Fibroblast of skin of abdomen (primary cell): ENCODE measurements around the gene ZNF618.

Source experiments
- DNase-seq: peaks from one replicate; pipeline ENCODE4 v3.0.0-alpha.2; 2013

ZNF618 gene

DNA sequence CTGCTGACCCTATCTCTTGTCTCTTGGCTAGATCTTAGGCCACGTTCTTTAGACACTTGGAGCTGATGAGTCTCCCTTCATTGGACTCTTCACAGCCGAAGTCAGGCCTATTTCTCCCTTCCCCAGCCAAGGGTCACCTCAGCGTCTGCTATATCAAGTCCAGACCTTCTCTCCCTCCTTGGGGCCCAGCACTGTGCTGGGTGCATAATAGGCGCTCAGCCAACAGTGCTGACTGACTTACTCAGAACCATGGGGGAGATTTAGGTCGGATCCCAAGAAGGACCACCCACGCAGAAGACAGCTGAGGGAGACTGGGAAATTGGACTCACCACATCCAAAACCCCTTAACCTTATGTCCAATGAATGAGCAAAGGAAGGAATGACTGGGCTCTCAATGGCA is 207.6 kb downstream of the ZNF618 start:
- no peak for DNase-seq

DNA sequence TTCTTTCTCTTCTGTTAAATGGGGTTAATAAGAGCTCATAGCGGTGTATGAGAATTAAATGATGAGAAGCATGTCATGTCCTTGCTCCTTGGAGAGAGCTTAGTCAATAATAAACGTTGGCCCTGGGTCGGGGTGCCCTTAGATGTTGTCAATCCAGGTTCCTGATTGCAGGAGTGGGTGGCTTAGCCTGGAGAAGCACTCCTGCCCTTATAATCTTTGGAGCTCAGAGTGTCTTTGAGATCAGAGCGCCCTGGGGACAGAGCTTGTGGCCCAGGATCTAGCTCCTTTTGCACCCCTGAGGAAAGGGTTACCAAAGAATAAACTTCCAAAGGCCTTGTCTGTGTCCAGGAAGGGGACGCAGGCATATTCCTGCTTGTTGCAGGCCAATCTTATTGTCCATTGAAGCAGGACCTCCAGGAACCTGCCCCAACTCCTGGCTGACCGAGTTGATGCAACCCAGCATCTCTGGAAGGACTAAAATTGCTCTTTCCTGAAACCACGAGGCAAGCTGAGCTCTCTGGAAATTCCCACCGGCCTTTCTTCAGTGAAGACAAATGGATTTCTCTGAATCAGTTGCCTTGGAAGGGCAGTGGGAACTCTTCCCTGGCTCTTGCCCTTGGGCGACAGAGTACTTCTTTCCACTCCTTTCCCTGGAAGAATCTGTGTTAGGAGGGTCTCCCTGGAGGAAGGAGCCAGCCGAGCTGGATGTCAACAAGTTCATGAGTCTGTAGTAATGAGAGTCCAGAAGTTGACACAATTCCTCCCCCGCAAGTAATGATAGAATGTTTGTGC is 208.4 kb downstream of the ZNF618 start:
- no peak for DNase-seq

DNA sequence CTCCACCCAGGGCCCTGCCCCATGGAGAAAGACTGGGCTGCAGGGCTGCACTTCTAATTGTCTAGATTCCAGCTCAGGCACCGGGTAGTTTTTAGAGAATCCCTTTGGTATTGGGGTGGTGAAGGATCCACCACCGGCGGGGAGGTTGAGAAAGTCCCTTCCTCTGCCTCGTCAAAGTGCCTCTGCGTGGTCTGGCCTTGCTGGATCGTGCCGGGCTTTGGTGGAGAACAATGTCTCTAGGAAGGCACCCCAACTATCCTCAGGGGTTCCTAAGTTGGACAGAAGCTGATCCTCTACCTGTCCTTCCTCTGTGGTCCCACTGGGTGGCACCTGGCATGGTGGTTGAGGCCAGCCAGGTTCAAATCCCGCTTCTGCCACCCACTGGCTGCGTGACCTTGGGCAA is 209.3 kb downstream of the ZNF618 start:
- no peak for DNase-seq

DNA sequence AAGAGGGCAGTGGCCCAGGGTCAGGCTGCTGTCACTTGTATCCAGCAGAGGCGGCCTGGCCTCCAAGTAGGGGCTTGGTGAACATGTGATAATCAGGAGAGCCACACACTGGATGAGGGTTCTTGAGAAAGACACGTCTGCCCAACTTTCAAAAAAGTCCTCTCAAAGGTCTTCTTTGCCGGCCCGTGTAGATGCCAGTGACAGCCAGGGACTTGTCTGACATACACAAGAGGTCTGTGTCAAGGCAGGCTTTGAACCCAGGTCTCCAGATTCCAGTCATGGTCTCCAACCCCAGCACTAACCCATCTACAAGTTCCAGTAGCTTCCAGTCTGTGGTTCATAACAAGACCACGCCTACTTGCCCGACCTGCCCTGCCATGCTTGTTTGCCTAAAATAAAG is 209.9 kb downstream of the ZNF618 start:
- no peak for DNase-seq

DNA sequence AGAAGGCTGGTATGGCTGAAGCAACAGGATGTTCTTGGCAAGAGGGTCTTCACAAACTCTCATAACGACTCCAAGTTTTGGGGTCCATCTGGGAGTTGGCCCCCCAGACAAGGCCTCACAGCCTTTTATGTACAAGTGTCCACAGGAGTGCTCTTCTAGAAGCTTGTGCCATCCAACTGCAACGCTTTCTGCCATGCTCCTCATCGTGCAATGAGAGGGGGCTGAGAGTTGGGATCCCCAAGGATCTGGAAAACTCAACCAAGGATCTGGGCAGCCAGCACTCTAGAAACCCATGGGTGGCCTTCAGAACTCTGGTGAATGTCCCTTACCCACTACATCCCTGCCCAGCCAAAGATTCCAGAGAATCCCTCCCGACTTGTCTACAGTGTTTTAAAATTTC is 210.5 kb downstream of the ZNF618 start:
- no peak for DNase-seq

DNA sequence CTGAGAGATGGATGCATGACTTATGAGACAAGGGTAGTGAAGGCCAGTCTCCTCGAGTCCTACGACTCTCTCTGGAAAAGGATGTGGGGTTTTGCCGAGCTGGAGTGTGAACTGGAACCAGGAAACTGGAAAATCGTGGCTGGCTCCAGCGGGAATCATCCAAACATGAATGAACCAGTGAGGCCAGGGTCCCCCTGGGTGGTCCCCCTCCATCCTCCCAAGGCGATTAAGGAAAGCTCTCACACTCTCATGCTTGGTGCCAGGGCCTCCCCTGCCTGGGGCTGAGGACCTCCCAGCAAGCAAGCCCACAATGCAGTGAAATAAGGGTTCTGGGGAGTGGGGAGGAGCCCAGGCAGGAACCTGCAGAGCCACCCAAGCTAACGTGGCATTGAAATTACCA is 211.6 kb downstream of the ZNF618 start:
- no peak for DNase-seq

DNA sequence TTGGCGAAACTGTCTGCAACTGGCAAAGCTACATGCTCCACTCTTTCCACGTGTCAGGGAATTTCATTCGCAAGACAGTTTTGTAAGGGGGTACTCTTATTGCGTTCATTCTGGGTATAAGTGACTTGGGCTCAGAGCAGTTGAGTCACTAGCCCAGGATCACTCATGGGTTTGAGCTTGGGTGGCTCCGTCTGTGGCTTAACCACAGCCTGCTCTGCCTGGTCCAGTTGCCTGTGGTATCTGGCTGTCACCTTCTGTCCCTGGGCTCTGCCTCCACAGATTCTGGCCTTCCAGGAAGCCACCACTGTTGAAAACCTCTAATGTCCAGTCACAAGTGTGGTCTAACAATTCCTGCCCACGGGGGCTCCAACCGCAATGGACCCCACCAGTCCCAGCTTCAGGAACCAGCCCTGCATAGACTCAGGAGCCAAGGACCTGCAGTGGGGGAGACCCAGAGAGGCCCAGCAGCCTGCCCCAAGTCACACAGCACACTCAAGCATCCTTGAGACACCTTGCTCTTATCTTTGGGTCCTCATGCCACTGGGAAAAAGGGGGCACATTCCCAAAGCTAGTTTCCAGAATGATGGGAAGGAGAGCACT is 212.6 kb downstream of the ZNF618 start:
- DNase-seq: no peak

DNA sequence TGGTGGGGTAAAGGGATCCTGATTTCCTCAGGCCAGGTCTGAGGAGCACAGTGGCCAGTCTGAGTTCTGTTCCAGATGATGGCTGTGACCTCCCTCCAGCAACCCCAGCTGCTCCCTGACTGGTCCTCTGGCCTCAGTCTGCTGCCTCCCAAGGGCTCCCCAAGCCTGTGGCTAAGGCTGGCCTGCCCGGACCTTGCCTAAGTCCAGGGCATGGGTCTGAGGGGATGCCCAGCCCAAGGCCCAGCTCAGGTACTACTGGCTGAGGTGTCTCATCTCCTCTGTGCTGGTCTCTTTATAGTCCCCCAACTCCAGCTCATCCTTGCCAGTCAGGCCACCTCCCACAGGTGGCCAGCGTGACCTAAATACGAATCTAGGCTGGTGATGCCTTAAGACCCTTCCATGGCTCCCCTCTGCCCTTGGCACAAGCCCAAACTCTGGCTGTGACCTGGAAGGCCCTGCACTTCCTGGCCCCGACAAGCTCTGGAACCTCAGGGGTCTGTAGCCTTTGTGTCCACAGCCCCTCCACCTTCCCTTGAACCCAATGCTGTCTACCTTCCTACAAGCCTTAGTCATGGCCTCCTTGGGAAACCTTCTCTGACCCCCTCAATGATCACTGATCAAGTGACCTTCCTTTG is 213.2 kb downstream of the ZNF618 start:
- DNase-seq: no peak

DNA sequence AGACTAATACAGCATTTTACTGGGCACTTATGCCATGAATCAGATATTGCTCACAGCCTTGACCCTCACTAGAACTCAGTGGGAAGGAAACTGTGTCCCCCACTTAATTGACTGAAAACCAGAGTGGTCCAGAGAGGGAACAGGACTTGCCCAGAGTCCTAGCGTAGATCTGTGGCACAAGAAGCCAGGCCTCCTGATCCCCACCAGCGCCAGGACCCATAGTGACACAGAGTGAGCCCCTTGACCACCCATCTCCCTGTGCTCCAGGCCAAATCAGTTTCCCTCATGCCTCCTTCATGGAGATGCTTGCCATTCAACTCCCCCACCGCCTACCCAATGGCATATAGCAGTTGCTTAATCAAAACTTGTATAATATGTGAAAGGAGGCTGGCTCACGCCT is 214.7 kb downstream of the ZNF618 start:
- no peak for DNase-seq

DNA sequence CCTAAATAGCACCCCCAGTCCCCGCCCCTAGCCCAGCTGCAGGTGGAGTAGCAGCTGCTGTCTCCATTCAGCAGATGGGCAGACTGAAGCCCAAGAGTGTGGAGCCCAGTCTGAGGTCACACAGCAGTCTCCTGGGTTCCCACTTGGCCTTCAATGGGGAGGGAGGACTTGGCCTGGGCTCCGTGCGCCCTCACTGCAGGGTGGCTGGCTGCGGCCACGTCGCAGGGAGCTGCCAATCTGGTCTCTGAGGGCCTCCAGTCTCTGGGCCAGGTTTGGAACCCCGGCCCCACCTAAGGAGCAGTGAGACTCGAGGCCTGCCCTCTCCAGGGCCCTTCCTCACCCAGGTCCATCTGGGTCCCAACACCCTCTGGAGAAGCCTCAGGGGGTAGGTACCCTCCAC is 215.6 kb downstream of the ZNF618 start:
- no peak for DNase-seq

DNA sequence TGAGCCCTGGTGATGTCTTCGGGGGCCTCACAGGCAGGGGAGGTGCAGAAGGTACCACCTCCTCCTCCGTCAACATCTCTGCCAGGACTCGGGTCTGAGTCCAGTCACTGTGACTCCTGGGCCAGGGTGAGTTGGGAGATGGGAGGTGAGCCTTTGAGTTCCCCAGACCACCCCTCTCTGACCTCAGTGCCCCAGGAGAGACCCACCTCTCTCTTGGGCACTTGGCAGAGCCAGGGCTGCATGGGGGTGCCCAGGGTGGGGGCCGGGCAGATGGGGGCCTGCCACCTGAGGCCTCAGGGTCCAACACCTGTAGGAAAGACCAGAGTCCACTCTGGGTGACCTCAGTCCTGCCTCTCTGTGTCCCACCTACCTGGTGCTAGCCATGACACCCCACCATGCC is 216.2 kb downstream of the ZNF618 start:
- DNase-seq: no peak

DNA sequence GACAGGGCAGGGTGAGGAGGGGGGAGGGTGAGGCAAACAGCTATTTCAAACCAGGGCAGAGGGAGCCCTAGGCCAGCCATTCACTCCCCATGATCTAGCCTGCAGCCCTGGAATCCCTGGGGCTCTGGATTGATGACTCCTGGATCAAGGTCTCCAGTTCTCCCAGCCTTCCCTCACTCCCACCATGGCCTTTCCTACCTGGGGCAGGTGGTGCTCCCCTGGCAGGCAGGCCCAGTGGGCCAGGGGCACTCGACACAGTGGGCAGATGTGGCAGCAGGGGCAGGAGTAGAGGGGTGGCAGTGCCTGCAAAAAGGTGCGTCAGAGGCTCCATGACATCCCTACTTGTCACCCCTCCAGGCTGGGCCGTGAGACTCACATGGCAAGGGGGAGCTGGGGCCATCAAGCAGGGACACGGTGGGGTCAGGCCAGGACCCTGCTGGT is 216.9 kb downstream of the ZNF618 start:
- no peak for DNase-seq

DNA sequence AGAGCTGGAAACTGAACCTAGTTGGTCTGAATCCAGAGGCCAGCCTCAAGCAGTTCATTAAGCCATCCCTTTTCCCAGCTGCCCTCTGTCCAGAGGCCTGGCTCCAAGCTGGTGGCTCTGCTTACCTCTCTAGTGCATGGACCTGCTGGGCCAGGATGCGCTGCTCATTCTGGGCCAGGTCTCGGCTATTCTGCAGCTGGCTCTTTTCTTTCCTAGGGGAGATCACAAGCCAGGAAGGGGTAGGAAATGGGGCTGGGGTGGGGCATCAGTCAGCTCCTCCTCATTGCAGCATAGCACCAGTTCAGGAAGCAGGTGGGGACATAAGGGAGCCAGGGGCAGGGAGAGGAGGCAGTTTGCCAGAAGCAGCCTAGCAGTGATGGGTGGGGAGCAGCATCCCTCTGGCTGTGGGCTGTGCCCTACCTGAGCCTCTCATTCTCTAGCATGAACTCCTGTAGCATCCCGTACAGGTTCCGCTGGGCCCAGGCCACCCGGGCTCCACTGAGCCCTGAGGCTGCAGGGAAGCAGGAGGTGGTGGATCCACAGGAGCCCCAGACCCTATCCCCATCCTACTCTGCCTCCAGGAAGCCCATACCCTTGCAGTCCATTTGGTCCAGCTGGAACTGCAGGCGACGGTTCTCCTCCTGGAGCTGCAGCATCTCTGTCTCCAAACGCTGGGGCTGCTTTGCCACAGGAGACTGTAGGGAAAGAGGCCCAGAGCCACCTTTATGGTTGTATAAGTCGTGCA is 217.8 kb downstream of the ZNF618 start:
- DNase-seq: no peak

DNA sequence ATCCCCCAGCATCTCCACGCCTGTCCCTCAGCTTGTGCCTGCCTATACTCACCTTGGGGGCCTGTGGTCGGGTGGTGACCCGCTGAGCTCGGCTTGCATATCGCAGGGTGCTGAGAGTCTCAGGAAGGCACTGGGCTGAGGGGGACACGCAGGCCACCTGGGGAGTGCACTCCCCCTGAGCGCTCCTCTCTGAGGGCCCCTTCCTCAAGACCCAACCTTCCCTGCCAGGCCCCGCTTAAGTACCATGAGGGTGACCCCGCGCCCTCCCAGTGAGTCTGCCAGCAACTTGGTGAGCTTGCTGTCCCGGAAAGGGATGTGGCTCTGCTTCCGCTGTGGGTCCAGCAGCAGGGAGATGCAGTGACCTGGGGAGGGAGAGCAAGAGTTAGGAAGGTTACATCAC is 218.9 kb downstream of the ZNF618 start:
- no peak for DNase-seq

DNA sequence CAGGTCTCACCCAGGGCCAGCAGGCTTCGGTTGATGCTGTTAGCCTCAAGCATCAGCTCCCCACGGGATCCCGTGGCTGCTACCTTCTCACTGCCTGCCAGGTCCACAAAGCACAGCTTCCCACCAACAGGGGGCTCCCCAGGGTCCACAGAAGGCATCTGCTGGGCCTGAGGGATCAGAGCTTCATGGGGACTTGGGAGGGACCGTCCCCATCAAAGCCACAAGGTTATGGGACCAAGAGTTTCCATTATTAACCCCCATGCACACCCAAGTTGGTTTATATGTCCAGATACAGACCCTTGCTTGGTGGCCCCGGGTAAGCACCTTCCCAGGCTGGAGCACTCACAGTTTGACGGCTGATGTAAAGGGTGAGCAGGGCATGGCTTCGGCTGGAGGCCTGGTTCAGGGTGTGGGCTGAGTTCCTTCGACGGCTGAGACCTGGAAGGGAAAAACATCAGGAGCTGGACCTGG is 220.0 kb downstream of the ZNF618 start:
- no peak for DNase-seq

DNA sequence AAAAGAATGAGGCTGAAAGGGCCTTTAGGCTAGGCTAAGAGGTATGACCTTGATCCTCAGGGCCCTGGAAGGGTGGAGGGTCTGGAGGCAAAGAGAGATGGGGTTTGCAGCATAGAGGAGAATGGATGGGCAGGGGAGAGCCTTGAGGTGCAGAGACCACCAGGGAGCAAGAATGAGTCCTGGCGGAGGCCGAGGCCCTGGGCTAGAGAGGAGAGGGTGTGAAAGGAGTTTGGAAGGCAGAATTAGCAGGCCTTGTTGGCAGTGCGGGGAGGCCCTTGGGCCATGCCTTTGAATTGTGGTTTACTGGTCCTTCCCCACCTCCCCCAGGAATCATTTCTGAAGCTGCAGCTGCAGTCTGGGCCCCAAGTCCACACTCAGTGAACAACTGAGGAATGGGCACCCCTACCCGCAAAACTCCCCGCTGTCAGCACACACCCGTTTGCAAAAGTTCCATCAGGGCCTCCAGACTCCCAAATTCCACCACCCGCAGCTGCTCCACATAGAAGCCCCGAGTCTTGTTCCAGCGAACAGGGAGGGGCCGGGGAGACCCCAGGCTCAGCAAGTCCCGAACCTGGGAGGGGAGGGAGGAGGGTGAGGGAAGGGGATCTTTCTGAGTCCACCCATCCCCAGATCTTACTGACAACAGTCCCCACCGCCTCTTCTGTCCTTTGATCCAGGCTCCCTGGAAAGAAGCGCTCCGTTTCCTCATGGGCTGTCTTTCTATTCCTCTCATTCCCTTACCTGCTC is 220.9 kb downstream of the ZNF618 start:
- DNase-seq: no peak

DNA sequence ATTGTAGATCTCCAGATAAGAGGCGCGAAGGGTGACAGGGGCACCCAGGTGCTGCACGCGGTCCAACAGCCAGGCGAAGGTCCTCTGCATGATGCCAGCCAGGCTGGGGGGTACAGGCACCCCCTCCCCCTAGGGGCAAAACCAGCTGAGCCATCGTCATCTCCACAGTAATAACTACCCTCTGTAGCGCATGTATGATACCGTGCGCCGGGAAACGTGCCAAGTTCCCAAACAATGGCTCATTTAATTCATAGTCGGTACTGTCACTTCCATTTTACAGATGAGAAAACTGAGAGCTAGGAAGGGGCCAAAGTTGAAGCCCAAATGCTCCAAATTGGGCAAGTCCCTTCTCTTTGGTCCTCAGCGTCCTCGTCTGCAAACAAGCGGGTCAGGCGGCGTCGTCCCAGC is 221.5 kb downstream of the ZNF618 start:
- DNase-seq: peak; percentile 28

DNA sequence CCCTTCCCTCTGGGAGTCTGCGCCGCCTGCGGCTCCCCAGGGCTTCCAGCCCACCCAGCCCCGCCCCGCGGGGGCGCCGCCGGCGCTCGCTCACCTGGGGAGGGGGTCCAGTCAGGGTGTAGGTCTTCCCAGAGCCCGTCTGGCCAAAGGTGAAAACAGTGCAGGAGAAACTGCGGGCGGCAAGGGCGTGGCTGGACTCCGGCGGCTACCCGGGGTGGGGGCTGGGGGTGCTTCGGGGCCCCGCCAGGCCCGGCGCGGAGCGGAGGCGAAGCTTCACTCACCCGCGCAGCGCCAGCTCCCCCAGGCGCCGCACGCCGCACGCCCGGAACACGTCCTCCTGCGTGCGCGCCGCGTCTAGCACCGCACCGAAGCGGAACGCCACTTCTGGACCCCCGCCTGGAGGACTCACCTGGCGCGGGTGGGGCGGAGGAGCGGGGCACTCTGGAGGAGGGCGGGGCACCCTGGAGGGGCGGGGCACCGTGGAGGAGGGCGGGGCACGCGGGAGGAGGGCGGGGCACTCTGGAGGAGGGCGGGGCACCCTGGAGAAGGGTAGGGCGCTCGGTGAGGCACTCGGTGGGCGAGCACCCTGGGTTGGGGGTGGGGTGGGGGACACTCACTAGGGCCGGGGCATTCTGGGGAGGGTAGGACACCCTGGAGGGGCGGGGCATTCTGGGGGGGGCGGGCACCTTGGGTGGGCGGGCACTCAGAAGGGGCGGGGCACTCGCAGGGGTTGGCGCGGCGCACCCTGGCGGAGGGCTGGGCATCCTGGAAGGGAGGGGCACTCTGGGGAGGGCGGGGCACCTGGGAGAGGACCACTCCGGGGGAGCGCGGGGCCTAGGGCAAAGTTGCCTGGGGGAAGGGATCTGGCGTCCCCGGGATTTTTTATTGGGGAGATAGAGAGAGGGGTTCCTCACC is 222.2 kb downstream of the ZNF618 start:
- DNase-seq: no peak

DNA sequence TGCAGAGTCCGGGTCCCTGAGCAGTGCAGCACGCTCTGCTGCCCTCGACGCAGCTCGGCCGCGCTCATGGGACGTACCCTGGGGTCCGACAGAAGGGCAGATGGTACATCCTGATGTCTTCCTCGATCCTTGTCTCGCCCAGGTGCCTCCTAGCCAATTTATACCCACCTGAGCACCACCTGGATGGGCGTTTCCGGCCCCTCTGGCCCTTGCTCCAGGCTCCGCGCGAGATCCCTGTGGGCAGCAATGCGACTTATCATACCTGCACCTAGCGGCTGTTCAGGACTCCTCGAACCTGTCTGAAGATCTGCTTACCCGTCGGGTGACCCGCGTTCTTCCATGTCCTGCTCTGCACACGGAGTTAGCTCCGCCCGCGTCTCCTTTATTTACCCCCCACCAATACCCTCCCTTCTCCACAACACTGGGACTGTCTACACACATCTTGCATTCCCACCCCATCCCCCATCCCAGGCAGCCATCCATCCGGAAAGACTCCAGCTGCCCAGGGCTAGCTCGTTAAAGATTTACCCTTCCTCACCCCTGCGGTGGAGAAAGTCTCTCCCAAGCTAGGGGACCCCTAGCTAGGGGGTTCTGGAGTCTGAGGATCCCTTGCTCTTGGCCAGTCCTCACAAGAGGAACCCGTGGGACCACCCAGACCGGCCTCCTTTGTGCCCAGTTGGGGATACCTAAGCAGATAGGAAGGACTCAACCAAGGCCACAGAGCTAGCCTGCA is 223.0 kb downstream of the ZNF618 start, which contains the start of gene KIF12:
KIF12 (minus strand) TSS at position 357 of the 733 bp plus-strand sequence; CDS start at position 341, 16 bp downstream.
- no peak for DNase-seq

DNA sequence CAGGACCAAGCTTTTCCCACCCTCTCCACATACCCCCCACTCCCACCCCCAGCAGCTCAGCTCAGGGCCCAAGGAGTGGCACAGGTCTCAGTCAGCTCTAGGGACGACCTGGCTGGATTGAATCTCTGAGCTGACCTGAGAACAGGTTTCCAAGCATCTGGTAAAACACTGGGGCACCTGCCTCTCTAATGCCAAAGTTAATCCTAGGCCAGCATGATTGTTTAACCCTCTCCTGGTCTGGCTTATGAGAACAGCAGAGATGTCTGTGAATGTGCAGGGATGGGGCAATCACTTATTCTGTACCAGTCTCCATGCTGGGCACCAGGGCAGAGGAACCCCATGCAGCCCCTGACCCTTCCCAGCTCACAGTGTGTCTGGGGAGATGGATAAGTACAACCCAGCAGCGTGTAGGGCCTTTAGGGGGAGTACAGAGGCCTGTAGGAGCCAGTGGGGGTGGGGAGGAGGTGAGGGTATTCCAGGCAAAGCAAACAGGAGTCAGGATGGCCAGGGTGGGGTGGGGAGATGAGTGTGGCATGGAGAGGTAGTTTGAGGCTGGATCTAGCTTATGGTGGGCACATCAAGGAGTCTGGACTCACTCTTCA is 223.7 kb downstream of the ZNF618 start:
- DNase-seq: no peak
